Measurements from ENCODE around the gene SKA1. TPM values are rescaled to one million over a fixed set of nuclear protein-coding genes. Genes with fewer than 3 reads are reported as not detected.
"Not testable (repeated sequence)": the region's sequence is repeated elsewhere in the genome, so short reads cannot be mapped to it uniquely, and the experiment has no call there.

The SKA1 gene
- total and polyA plus RNA-seq, 12 donors = 0.30 to 8.6 (median 0.71) TPM

DNA sequence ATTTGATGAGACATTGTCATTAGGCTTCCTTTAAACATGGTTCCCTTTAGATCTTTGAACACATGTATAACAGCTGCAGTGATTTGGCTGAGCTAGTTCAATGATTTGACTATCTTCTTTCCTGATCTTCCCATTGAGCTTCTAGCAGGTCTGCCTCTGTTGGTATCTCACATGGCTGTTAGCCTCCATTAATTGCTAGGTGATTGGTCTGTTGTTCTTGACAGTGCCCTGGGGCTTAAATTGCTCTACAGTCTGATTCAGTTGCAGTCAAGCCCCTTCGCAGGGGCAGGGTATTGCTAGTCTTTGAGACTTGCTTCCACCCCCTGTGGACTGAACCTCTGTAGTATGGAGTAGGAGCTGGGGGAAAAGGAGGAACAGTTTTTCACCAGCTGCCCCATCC is 24.1 kb downstream of the SKA1 start:
- TF ChIP-seq POLR2A (IDR thresholded peaks at IDR 0.05) = no peak
- TF ChIP-seq, protein P1, sequence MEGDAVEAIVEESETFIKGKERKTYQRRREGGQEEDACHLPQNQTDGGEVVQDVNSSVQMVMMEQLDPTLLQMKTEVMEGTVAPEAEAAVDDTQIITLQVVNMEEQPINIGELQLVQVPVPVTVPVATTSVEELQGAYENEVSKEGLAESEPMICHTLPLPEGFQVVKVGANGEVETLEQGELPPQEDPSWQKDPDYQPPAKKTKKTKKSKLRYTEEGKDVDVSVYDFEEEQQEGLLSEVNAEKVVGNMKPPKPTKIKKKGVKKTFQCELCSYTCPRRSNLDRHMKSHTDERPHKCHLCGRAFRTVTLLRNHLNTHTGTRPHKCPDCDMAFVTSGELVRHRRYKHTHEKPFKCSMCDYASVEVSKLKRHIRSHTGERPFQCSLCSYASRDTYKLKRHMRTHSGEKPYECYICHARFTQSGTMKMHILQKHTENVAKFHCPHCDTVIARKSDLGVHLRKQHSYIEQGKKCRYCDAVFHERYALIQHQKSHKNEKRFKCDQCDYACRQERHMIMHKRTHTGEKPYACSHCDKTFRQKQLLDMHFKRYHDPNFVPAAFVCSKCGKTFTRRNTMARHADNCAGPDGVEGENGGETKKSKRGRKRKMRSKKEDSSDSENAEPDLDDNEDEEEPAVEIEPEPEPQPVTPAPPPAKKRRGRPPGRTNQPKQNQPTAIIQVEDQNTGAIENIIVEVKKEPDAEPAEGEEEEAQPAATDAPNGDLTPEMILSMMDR (IDR thresholded peaks at IDR 0.05) = no peak
- Histone ChIP-seq H3K9me3 (replicated peaks in 1 of 3) (no peaks in the 10 kb centered on the region), H3K27me3 (no peaks in the 10 kb centered on the region), H3K27ac (no peak overlapping the region), H3K4me1 (replicated peaks in 1 of 2) (peaks cover 12 to 16% of the 10 kb centered on the region in 2 donors), H3K4me3 (no peak overlapping the region), H3K36me3 (replicated peaks in 1 of 2) (no peaks in the 10 kb centered on the region)
- intact Hi-C loops (cut with DNase I) = no loop called here
- DNase-seq = no peak
- 96 to 100% (median 98%) methylated on average over 1 of the region's 1 CpG for WGBS, 4 donors

DNA sequence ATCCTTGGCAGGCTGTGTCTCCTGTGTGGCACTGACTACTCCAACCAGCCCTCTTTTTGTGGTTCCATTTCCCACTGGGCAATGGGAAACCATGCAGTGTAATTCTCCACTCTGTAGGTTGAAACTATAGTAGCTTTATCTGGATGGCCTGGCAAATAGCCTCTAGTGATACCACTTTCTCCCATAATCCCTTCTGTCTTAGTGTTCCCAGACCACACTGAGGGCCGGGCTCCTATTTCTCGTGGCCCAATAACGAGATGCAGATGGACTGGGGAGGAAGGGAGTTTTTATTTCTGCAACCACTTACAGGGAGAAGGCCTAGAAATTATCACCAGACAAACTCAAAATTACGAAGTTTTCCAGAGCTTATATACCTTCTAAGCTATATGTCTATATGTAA is 24.7 kb downstream of the SKA1 start:
- no peak overlapping the region for H3K27ac ChIP-seq
- H3K9me3 ChIP-seq (replicated peaks in 1 of 3) = no peaks in the 10 kb centered on the region
- 79 to 92% (median 86%) methylated on average over 4 of the region's 4 CpGs for WGBS, 4 donors
- no peak overlapping the region for H3K4me3 ChIP-seq
- H3K4me1 ChIP-seq (replicated peaks in 1 of 2) = peaks cover 12 to 16% of the 10 kb centered on the region in 2 donors
- DNase-seq = no peak
- intact Hi-C loops (cut with DNase I) = no loop called here
- H3K27me3 ChIP-seq = no peaks in the 10 kb centered on the region
- TF ChIP-seq POLR2A (IDR thresholded peaks at IDR 0.05) = no peak
- TF ChIP-seq, protein P1 (IDR thresholded peaks at IDR 0.05) = no peak
- H3K36me3 ChIP-seq (replicated peaks in 1 of 2) = no peaks in the 10 kb centered on the region

DNA sequence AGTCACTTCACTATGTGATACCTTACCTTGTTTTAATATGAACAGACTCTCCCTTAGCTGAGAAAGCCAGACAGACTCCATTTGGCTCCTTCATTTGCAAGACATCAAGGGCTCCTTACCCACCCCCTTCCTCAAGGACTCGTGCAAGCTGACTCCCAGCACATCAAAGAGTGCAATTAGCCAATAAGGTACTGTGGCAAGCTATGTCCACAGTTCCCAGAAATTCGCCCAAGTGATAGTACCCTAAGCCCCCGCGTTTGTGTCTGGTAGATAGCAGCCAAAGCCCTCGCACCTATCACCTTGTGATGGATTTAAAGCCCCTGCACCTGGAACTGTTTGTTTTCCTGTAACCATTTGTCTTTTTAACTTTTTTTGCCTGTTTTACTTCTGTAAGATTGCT is 25.6 kb downstream of the SKA1 start:
- 37 to 50% (median 42%) methylated on average over 4 to 5 of the region's 5 CpGs for WGBS, 4 donors
- H3K4me3 ChIP-seq; H3K27me3 ChIP-seq; intact Hi-C loops (cut with DNase I); H3K36me3 ChIP-seq (replicated peaks in 1 of 2); H3K9me3 ChIP-seq (replicated peaks in 1 of 3): not testable (repeated sequence)
- H3K4me1 ChIP-seq (replicated peaks in 1 of 2) = peaks cover 12 to 16% of the 10 kb centered on the region in 2 donors
- DNase-seq = peak in 4 of 7 donors; percentile 43 to 66 (median 54)
- peak overlapping the region in 3 of 5 donors; percentile 18 to 81 (median 58) for H3K27ac ChIP-seq

DNA sequence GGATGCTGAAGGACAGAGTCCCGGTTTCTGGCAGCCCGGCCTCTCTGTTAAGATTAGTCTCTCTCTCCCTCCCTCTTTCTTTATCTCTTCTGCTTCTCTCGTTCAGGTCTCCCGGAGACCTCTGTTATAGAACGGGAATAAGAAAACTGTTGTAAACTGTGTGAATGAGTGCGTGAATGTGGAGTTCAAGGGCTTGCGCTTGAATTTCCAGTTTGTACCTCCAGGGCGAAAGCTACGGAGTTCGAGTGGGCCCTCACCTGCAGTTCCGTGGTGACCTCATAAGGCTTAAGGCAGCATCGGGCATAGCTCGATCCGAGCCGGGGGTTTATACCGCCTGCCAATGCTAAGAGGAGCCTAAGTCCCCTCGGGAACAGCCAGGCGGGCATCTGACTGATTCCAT is 26.4 kb downstream of the SKA1 start:
- 38 to 71% (median 52%) methylated on average over 13 to 18 of the region's 18 CpGs for WGBS, 4 donors
- Histone ChIP-seq H3K36me3 (replicated peaks in 1 of 2) (no peaks in the 10 kb centered on the region), H3K9me3 (replicated peaks in 1 of 3) (no peaks in the 10 kb centered on the region), H3K4me1 (replicated peaks in 1 of 2) (peaks cover 12 to 16% of the 10 kb centered on the region in 2 donors), H3K4me3 (no peak overlapping the region), H3K27me3 (no peaks in the 10 kb centered on the region), H3K27ac (peak overlapping the region in 3 of 5 donors; percentile 18 to 81 (median 58))
- peak in 2 of 7 donors; percentile 38 to 49 for DNase-seq
- TF ChIP-seq, protein P1 (IDR thresholded peaks at IDR 0.05) = peak in 1 of 6 experiments; percentile 5
- TF ChIP-seq POLR2A (IDR thresholded peaks at IDR 0.05) = no peak
- intact Hi-C loops (cut with DNase I) = no loop called here

DNA sequence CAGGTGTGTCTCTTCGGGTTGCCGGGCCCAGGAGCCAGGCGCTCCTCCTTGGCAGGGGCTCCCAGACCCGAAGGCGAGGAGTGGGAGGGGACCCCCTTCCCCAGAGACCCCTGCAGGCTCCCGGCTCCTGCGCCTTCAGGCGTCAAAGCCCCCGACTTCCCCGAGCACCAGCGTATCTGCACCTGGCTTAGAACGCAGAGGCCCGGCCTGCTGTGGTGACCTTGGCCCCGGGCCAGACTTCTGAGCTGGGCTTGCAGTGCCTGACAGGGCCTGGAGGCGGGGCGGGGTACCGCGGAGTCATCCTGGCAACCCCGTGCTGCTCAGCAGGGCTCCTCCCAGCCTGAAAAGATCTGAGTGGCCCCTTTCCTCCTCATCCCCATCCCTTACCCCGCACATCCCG is 27.0 kb downstream of the SKA1 start:
- Histone ChIP-seq H3K4me1 (replicated peaks in 1 of 2) (peaks cover 12 to 16% of the 10 kb centered on the region in 2 donors), H3K27ac (peak overlapping the region in 3 of 5 donors; percentile 18 to 81 (median 58)), H3K36me3 (replicated peaks in 1 of 2) (no peaks in the 10 kb centered on the region), H3K4me3 (no peak overlapping the region), H3K9me3 (replicated peaks in 1 of 3) (no peaks in the 10 kb centered on the region), H3K27me3 (no peaks in the 10 kb centered on the region)
- TF ChIP-seq POLR2A (IDR thresholded peaks at IDR 0.05) = peak in 1 of 2 donors; percentile 34
- TF ChIP-seq, protein P1 (IDR thresholded peaks at IDR 0.05) = peak in 4 of 6 experiments; percentile 27 to 51 (median 37)
- intact Hi-C loops (cut with DNase I) = no loop called here
- DNase-seq = peak; percentile 93 to 98 (median 97)
- 5 to 9% (median 7%) methylated on average over 9 to 21 of the region's 21 CpGs for WGBS, 4 donors

DNA sequence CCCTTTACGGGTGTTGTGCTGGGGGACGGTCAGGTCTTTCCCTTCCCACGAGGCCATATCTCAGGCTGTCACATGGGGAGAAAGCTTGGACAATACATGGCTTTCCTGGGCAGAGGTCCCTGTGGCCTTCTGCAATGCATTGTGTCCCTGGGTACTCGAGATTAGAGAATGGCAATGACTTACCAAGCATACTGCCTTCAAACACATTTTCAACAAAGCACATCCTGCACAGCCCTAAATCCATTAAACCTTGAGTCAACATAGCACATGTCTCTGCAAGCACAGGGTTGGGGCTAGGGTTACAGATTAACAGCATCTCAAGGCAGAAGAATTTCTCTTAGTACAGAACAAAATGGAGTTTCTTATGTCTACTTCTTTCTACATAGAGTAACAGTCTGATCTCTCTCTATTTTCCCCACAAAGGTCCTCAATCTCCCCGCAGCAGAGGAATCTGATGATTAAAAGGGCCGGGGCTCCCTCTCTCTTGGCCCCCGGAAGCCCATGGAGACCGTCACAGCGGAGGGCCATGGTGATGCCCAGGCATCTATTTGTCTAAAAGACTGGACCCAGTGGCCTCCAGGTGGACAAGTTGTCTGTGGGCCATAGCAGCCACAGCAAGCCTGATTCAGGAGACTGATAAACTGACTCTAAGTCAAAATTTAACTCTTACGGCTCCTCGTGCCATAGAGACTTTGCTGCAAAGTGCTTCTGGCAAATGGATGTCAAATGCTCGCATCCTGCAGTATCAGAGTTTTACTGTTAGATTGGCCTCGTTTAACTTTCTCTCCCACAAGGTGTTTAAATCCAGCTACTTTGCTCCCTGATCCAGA is 30.1 kb downstream of the SKA1 start:
- not testable (repeated sequence) for H3K36me3 ChIP-seq (replicated peaks in 1 of 2); H3K27me3 ChIP-seq
- WGBS, 4 donors = 64 to 70% (median 66%) methylated on average over 10 to 13 of the region's 13 CpGs

More for the DNA sequence above, 30.1 kb downstream of the SKA1 start:
- H3K9me3 ChIP-seq (replicated peaks in 1 of 3); H3K27ac ChIP-seq; DNase-seq; H3K4me3 ChIP-seq; intact Hi-C loops (cut with DNase I): not testable (repeated sequence)
- H3K4me1 ChIP-seq (replicated peaks in 1 of 2) = peaks cover 12 to 21% of the 10 kb centered on the region in 2 donors
